ENCODE data around the gene CLDN34.

The CLDN34 gene

DNA sequence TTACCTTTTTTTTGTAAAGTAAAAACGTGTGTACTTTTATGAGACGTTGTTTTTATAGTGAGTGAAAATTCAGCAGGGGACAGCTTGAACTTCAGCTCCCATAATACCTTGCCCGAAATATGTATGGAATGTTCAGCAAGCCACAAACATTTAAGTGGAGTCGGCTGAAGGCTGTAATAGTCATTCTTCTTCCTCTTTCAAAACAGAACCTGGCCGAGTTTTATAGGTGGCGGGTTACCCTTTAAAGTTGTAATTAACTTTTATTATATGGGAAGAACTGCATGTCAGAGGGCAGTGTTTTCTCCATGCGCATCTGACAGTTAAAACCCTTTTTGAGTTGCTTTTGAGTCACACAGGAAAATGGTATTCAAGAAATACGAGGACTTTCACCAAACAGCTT is 50.7 kb downstream of the CLDN34 start:
- no peak for TF ChIP-seq ARNTL (CRISPR knock-in tag; IDR thresholded peaks at IDR 0.05; ENCODE audit: borderline replicate concordance, low read depth)
- TF ChIP-seq, protein P1, sequence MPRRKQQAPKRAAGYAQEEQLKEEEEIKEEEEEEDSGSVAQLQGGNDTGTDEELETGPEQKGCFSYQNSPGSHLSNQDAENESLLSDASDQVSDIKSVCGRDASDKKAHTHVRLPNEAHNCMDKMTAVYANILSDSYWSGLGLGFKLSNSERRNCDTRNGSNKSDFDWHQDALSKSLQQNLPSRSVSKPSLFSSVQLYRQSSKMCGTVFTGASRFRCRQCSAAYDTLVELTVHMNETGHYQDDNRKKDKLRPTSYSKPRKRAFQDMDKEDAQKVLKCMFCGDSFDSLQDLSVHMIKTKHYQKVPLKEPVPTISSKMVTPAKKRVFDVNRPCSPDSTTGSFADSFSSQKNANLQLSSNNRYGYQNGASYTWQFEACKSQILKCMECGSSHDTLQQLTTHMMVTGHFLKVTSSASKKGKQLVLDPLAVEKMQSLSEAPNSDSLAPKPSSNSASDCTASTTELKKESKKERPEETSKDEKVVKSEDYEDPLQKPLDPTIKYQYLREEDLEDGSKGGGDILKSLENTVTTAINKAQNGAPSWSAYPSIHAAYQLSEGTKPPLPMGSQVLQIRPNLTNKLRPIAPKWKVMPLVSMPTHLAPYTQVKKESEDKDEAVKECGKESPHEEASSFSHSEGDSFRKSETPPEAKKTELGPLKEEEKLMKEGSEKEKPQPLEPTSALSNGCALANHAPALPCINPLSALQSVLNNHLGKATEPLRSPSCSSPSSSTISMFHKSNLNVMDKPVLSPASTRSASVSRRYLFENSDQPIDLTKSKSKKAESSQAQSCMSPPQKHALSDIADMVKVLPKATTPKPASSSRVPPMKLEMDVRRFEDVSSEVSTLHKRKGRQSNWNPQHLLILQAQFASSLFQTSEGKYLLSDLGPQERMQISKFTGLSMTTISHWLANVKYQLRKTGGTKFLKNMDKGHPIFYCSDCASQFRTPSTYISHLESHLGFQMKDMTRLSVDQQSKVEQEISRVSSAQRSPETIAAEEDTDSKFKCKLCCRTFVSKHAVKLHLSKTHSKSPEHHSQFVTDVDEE (CRISPR knock-in tag; IDR thresholded peaks at IDR 0.05), result no peak
- no peak for TF ChIP-seq TCF4 (CRISPR knock-in tag; IDR thresholded peaks at IDR 0.05; ENCODE audit: borderline replicate concordance)
- TF ChIP-seq, protein P2, sequence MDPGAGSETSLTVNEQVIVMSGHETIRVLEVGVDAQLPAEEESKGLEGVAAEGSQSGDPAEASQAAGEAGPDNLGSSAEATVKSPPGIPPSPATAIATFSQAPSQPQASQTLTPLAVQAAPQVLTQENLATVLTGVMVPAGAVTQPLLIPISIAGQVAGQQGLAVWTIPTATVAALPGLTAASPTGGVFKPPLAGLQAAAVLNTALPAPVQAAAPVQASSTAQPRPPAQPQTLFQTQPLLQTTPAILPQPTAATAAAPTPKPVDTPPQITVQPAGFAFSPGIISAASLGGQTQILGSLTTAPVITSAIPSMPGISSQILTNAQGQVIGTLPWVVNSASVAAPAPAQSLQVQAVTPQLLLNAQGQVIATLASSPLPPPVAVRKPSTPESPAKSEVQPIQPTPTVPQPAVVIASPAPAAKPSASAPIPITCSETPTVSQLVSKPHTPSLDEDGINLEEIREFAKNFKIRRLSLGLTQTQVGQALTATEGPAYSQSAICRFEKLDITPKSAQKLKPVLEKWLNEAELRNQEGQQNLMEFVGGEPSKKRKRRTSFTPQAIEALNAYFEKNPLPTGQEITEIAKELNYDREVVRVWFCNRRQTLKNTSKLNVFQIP (CRISPR knock-in tag; IDR thresholded peaks at IDR 0.05; ENCODE audit: borderline replicate concordance, low read depth), result no peak
- TF ChIP-seq, protein P3, sequence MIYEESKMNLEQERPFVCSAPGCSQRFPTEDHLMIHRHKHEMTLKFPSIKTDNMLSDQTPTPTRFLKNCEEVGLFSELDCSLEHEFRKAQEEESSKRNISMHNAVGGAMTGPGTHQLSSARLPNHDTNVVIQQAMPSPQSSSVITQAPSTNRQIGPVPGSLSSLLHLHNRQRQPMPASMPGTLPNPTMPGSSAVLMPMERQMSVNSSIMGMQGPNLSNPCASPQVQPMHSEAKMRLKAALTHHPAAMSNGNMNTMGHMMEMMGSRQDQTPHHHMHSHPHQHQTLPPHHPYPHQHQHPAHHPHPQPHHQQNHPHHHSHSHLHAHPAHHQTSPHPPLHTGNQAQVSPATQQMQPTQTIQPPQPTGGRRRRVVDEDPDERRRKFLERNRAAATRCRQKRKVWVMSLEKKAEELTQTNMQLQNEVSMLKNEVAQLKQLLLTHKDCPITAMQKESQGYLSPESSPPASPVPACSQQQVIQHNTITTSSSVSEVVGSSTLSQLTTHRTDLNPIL (CRISPR knock-in tag; IDR thresholded peaks at IDR 0.05; ENCODE audit: low read depth), result no peak
- TF ChIP-seq ZC3H10 (CRISPR knock-in tag; IDR thresholded peaks at IDR 0.05), result no peak
- no peak for TF ChIP-seq PPARA (CRISPR knock-in tag; IDR thresholded peaks at IDR 0.05; ENCODE audit: borderline replicate concordance)
- TF ChIP-seq ZNF70 (CRISPR knock-in tag; IDR thresholded peaks at IDR 0.05), result no peak
- TF ChIP-seq, protein P4, sequence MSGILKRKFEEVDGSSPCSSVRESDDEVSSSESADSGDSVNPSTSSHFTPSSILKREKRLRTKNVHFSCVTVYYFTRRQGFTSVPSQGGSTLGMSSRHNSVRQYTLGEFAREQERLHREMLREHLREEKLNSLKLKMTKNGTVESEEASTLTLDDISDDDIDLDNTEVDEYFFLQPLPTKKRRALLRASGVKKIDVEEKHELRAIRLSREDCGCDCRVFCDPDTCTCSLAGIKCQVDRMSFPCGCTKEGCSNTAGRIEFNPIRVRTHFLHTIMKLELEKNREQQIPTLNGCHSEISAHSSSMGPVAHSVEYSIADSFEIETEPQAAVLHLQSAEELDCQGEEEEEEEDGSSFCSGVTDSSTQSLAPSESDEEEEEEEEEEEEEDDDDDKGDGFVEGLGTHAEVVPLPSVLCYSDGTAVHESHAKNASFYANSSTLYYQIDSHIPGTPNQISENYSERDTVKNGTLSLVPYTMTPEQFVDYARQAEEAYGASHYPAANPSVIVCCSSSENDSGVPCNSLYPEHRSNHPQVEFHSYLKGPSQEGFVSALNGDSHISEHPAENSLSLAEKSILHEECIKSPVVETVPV (CRISPR knock-in tag; IDR thresholded peaks at IDR 0.05), result no peak
- TF ChIP-seq, protein P5, sequence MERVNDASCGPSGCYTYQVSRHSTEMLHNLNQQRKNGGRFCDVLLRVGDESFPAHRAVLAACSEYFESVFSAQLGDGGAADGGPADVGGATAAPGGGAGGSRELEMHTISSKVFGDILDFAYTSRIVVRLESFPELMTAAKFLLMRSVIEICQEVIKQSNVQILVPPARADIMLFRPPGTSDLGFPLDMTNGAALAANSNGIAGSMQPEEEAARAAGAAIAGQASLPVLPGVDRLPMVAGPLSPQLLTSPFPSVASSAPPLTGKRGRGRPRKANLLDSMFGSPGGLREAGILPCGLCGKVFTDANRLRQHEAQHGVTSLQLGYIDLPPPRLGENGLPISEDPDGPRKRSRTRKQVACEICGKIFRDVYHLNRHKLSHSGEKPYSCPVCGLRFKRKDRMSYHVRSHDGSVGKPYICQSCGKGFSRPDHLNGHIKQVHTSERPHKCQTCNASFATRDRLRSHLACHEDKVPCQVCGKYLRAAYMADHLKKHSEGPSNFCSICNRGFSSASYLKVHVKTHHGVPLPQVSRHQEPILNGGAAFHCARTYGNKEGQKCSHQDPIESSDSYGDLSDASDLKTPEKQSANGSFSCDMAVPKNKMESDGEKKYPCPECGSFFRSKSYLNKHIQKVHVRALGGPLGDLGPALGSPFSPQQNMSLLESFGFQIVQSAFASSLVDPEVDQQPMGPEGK (CRISPR knock-in tag; IDR thresholded peaks at IDR 0.05; ENCODE audit: borderline replicate concordance), result no peak
- no peak for TF ChIP-seq ZFP30 (CRISPR knock-in tag; IDR thresholded peaks at IDR 0.05)
- TF ChIP-seq ISL1 (CRISPR knock-in tag; IDR thresholded peaks at IDR 0.05), result no peak
- no peak for TF ChIP-seq TOX (CRISPR knock-in tag; IDR thresholded peaks at IDR 0.05; ENCODE audit: borderline replicate concordance)
- TF ChIP-seq GLIS3 (CRISPR knock-in tag; IDR thresholded peaks at IDR 0.05), result no peak
- no peak for TF ChIP-seq BACH2 (CRISPR knock-in tag; IDR thresholded peaks at IDR 0.05; ENCODE audit: borderline replicate concordance)
- ATAC-seq, result peak; percentile 32; the same call in 2 of the 3 replicates

All from SK-N-SH treated with all-trans-retinoic acid at 6 μM for 48 hours (cell line).